AG04449 (cell line): Measurements from ENCODE around the gene YWHAE.

Experiments used
- CTCF ChIA-PET: fragments of 350-600 bp; formaldehyde crosslinking; extraction: SDS; loops from one replicate; lab custom pipeline; 2021; ENCODE audit warnings: antibody characterized with exemption; lab: Yijun Ruan, JAX
- POLR2A ChIA-PET: fragments of 400-600, 350-600 bp; formaldehyde crosslinking; extraction: SDS; loops from one replicate; lab custom pipeline; 2020; ENCODE audit warnings: antibody characterized with exemption, inconsistent platforms; lab: Yijun Ruan, JAX
- DNase-seq: peaks from one replicate; pipeline ENCODE4 v3.0.0-alpha.2; 2010; ENCODE audit warnings: low read depth, low spot score
- H3K4me3 ChIP-seq: 2 replicates; pipeline ENCODE4 v1.5.1; 2011; ENCODE audit warnings: low read depth, mild to moderate bottlenecking, control low read depth, low read length
- TF ChIP-seq, protein P1 (sequence below): IDR thresholded peaks from one replicate; pipeline ENCODE4 v1.5.1; 2011; ENCODE audit warnings: mild to moderate bottlenecking, moderate library complexity, low read length, control low read depth, inconsistent platforms; ENCODE audit not compliant: insufficient read depth; ENCODE audit errors: missing control alignments

The YWHAE gene

DNA sequence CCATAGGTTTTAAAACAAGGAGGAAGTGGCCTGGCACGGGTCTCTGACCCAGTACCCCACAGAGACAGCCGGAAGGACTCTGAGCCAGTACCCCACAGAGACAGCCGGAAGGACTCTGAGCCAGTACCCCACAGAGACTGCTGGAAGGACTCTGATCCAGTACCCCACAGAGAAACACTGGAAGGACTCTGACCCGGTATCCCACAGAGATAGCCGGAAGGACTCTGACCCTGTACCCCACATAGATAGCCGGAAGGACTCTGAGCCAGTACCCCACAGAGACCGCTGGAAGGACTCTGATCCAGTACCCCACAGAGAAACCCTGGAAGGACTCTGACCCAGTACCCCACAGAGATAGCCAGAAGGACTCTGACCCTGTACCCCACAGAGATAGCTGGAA, 71.6 kb downstream of the YWHAE start:
- no peak for DNase-seq
- TF ChIP-seq, protein P1, sequence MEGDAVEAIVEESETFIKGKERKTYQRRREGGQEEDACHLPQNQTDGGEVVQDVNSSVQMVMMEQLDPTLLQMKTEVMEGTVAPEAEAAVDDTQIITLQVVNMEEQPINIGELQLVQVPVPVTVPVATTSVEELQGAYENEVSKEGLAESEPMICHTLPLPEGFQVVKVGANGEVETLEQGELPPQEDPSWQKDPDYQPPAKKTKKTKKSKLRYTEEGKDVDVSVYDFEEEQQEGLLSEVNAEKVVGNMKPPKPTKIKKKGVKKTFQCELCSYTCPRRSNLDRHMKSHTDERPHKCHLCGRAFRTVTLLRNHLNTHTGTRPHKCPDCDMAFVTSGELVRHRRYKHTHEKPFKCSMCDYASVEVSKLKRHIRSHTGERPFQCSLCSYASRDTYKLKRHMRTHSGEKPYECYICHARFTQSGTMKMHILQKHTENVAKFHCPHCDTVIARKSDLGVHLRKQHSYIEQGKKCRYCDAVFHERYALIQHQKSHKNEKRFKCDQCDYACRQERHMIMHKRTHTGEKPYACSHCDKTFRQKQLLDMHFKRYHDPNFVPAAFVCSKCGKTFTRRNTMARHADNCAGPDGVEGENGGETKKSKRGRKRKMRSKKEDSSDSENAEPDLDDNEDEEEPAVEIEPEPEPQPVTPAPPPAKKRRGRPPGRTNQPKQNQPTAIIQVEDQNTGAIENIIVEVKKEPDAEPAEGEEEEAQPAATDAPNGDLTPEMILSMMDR: no peak
- POLR2A ChIA-PET: no interaction called here
- H3K4me3 ChIP-seq: no peak overlapping the region
- CTCF ChIA-PET: no interaction called here

DNA sequence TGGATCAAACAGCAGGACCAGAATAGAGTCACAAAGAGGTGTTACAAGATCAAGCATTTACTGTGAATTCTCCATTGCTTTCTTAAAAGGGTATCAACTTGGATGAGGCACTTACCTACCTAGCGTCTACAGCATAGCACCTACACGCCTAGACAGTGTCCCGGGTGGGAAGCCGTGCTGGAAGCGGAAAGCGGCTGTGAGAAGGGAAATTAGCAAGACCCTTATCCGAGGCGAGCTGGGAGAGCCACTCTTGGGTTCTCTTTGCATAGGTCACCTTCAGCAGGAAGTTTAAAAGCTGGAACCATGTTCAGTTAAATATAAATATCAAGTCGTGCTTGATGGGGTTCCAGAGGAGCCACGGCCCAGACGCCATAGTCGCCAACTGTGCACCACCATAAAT, 74.3 kb downstream of the YWHAE start:
- no peak for DNase-seq
- no peak overlapping the region for H3K4me3 ChIP-seq
- TF ChIP-seq, protein P1: no peak
- ChIA-PET CTCF (interaction anchor here (0.8 to 1.5 kb wide), 2 partner anchors 39 to 66 kb away, joined by 3 read pairs; no protein-coding TSS in a partner anchor), POLR2A (no interaction called here)

DNA sequence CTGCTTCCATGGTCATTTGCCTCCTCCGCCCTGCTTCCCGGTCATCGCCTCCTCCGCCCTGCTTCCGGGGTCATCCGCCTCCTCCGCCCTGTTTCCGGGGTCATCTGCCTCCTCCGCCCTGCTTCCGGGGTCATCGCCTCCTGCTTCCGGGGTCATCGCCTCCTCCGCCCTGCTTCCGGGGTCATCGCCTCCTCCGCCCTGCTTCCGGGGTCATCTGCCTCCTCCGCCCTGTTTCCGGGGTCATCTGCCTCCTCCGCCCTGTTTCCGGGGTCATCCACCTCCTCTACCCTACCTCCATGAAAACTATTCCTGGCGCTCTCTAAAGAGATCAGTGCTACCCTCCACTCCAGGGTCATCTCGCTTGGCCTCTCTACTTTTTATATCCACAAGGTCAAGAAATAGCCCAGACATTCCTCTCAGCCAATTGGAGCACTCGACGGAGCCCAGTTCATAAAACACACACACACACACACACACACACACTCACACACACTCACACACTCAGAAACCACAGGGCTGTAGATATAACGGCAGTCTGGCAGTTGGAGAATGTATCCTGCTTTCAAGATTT, 75.7 kb downstream of the YWHAE start:
- CTCF ChIA-PET: interaction anchor here (1.1 to 1.5 kb wide), 2 partner anchors 41 to 65 kb away, joined by 3 to 5 read pairs; no protein-coding TSS in a partner anchor
- no peak for DNase-seq
- TF ChIP-seq, protein P1: no peak
- no peak overlapping the region for H3K4me3 ChIP-seq
- POLR2A ChIA-PET: no interaction called here

DNA sequence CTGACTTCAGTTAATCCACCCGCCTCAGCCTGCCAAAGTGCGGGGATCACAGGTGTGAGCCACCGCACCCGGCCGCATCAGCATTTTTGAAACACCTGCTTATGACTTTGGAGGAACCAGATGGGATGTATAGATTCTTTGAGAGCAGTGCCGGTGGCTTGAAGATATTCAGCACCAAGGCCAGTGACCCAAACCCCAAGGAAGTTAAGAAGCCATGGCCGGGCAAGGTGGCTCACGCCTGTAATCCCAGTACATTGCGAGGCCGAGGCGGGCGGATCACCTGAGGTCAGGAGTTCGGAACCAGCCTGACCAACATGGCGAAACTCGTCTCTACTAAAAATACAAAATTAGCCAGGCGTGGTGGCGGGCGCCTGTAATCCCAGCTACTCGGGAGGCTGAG, 76.7 kb downstream of the YWHAE start:
- TF ChIP-seq, protein P1: no peak
- DNase-seq: no peak
- H3K4me3 ChIP-seq: no peak overlapping the region
- POLR2A ChIA-PET: no interaction called here
- CTCF ChIA-PET: interaction anchor here (0.9 kb wide), 1 partner anchor 9 kb away, joined by 3 read pairs; no protein-coding TSS in a partner anchor

DNA sequence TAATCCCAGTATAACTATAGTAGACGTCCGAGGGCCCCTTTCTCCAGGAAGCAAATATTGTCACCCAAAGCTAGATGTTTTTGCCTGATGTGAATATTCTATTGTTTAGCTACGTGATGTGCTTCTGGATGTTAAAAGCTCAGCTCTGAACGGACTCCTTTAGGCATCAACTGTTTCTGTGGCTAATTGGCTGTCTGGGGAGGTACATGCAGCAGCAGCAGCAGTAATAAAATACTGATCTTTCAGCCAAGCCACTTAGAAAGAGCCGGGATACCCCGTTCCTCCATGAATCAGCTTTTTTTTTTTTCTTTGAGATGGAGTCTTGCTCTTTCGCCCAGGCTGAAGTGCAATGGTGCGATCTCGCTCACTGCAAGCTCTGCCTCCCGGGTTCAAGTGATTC, 77.5 kb downstream of the YWHAE start:
- POLR2A ChIA-PET: no interaction called here
- no peak for DNase-seq
- CTCF ChIA-PET: interaction anchor here (0.7 to 1.4 kb wide), 3 partner anchors 9 to 18 kb away, joined by 3 read pairs; no protein-coding TSS in a partner anchor
- TF ChIP-seq, protein P1: no peak
- H3K4me3 ChIP-seq: no peak overlapping the region

DNA sequence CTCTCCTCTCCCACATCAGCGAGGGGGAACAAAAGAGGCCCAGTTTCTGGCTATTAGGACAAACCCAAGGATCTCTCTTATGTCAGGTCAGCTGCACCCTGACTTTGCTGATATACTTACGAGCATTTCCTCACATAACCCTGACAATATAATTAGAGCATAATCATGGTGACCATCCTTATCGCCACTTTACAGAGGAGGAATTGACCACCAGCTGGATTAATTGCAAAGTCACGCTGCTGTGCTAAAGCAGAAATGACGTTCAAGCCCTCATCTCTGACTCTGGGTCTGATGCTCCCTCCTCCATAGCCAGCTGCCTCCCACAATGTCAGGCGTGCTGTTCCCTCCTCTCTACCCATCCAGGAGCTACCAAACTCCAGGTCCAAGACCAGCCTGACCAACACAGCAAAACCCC, 78.0 kb downstream of the YWHAE start:
- no peak overlapping the region for H3K4me3 ChIP-seq
- TF ChIP-seq, protein P1: no peak
- CTCF ChIA-PET: interaction anchor here (0.6 to 1.5 kb wide), 3 partner anchors 11 to 62 kb away, joined by 3 read pairs; no protein-coding TSS in a partner anchor
- no peak for DNase-seq
- POLR2A ChIA-PET: no interaction called here
